Stimulated activated CD4-positive, alpha-beta T cell treated with anti-CD3 and anti-CD28 coated beads, Interleukin-4, amount 100 ng/mL, for 1 hour (primary cell): ENCODE results near the gene KLK8.

Source experiments
- DNase-seq: peaks from one replicate; pipeline ENCODE4 v3.0.0-alpha.2; 2020

KLK8 gene

GRCh38 chr19:51001515-51001914 is at the start of gene KLK8:
Gene KLK8 (minus strand): TSS chr19:51001604. CDS start chr19:51001167, 437 bp downstream.
- DNase-seq = no peak

GRCh38 chr19:51047031-51047335 is 45.6 kb upstream of the KLK8 start:
- DNase-seq = no peak

GRCh38 chr19:51044327-51044726 is 42.9 kb upstream of the KLK8 start:
- DNase-seq = no peak

- no peak for DNase-seq
These were observed 42.1 kb upstream of the KLK8 start for GRCh38 chr19:51043497-51043896.

GRCh38 chr19:51040151-51040550 is 38.7 kb upstream of the KLK8 start:
- DNase-seq = no peak

GRCh38 chr19:51036519-51036918 is 35.1 kb upstream of the KLK8 start:
- no peak for DNase-seq

GRCh38 chr19:51034704-51035103 is 33.3 kb upstream of the KLK8 start, which contains the start of gene KLK12:
Gene KLK12 (minus strand): TSS chr19:51035002. CDS start chr19:51034621, 381 bp downstream.
- DNase-seq = no peak

GRCh38 chr19:51031880-51032225 is 30.4 kb upstream of the KLK8 start:
- no peak for DNase-seq

- DNase-seq = no peak
These were observed 29.9 kb upstream of the KLK8 start for GRCh38 chr19:51031220-51031879.

GRCh38 chr19:51030631-51031030 is 29.2 kb upstream of the KLK8 start:
- no peak for DNase-seq

GRCh38 chr19:51029718-51030117 is 28.3 kb upstream of the KLK8 start:
- DNase-seq = no peak

- no peak for DNase-seq
These were observed 26.5 kb upstream of the KLK8 start for GRCh38 chr19:51027873-51028272.

- DNase-seq = no peak
These were observed 25.9 kb upstream of the KLK8 start for GRCh38 chr19:51027126-51027806.

- DNase-seq = no peak
These were observed 25.1 kb upstream of the KLK8 start, which contains the start of gene KLK11 for GRCh38 chr19:51026554-51026831. Gene KLK11 (minus strand): TSS chr19:51026616. CDS start chr19:51025631, 985 bp downstream.

- DNase-seq = no peak
These were observed 24.6 kb upstream of the KLK8 start for GRCh38 chr19:51025809-51026553.

GRCh38 chr19:51025401-51025800 is 24.0 kb upstream of the KLK8 start:
- no peak for DNase-seq

GRCh38 chr19:51024924-51025323 is 23.5 kb upstream of the KLK8 start:
- no peak for DNase-seq

- no peak for DNase-seq
These were observed 22.5 kb upstream of the KLK8 start for GRCh38 chr19:51023946-51024345.

GRCh38 chr19:51022526-51022925 is 21.1 kb upstream of the KLK8 start:
- no peak for DNase-seq

- no peak for DNase-seq
These were observed 19.7 kb upstream of the KLK8 start for GRCh38 chr19:51020988-51021651.

- no peak for DNase-seq
These were observed 18.1 kb upstream of the KLK8 start, which contains the start of gene KLK10 for GRCh38 chr19:51019544-51019925. Gene KLK10 (minus strand): TSS chr19:51019709. CDS start chr19:51019130, 579 bp downstream.

- DNase-seq = no peak
These were observed 17.5 kb upstream of the KLK8 start for GRCh38 chr19:51018745-51019543.
